Stimulated activated CD4-positive, alpha-beta T cell treated with anti-CD3 and anti-CD28 coated beads, TNF-alpha, amount 100 ng/mL, for 4 hours (primary cell): ENCODE data around the gene TSEN34.
A peak's percentile ranks its signal among the peaks of the same experiment; 100 is the strongest.
"Not testable (repeated sequence)": the region's sequence is repeated elsewhere in the genome, so short reads cannot be mapped to it uniquely, and the experiment has no call there.

Experiments
- DNase-seq, 3 experiments: peaks; one replicate each; pipeline ENCODE4 v3.0.0-alpha.2; 2020; ENCODE audit warnings: low read depth in 3 of 3

The TSEN34 gene

GRCh38 chr19:54231077-54231931 is 40.2 kb downstream of the TSEN34 start:
- DNase-seq: peak; percentile 67 to 82 (median 73)

GRCh38 chr19:54233941-54234340 is 42.8 kb downstream of the TSEN34 start:
- DNase-seq: no peak

GRCh38 chr19:54239491-54240371 is 48.6 kb downstream of the TSEN34 start:
- not testable (repeated sequence) for DNase-seq

GRCh38 chr19:54240372-54241336 is 49.5 kb downstream of the TSEN34 start:
- DNase-seq: not testable (repeated sequence)

- not testable (repeated sequence) for DNase-seq
Observed at GRCh38 chr19:54242234-54242633, 51.1 kb downstream of the TSEN34 start.

- DNase-seq: not testable (repeated sequence)
Observed at GRCh38 chr19:54242646-54243045, 51.5 kb downstream of the TSEN34 start, which contains the start of gene LILRA6. TSS of gene LILRA6 (minus strand) at chr19:54242790.

GRCh38 chr19:54243809-54244208 is 52.7 kb downstream of the TSEN34 start:
- not testable (repeated sequence) for DNase-seq
